HL-60 (cell line): Measurements from ENCODE around the gene NUP62.

ENCODE experiments used
- DNase-seq, 2 experiments: peaks; one replicate each; pipeline ENCODE4 v3.0.0-alpha.2; 2010 to 2020; ENCODE audit warnings: low read depth in 1 of 2, low spot score in 1 of 2
- H3K27ac ChIP-seq: fragments of 250-450 bp; sonication (Bioruptor Pico); replicated peaks from 2 replicates; pipeline ENCODE4 v1.5.1; 2020; ENCODE audit warnings: mild to moderate bottlenecking, moderate library complexity
- H3K27me3 ChIP-seq: fragments of 250-450 bp; sonication (Bioruptor Pico); 2 replicates; pipeline ENCODE4 v1.5.1; 2021; ENCODE audit warnings: mild to moderate bottlenecking, moderate library complexity; ENCODE audit not compliant: insufficient read depth, poor library complexity, severe bottlenecking
- H3K4me3 ChIP-seq: replicated peaks from 2 replicates; pipeline ENCODE4 v1.5.1; 2011; ENCODE audit warnings: mild to moderate bottlenecking, control low read depth, low read length; ENCODE audit not compliant: insufficient read depth
- GABPA ChIP-seq: IDR thresholded peaks from 2 replicates; pipeline ENCODE4 v1.6.1; 2012; ENCODE audit warnings: low read depth
- POLR2AphosphoS5 ChIP-seq: IDR thresholded peaks from 2 replicates; pipeline ENCODE4 v1.6.1; 2012; ENCODE audit warnings: low read depth
- REST ChIP-seq: IDR thresholded peaks from 2 replicates; pipeline ENCODE4 v1.6.1; 2012; ENCODE audit warnings: low read depth; ENCODE audit not compliant: insufficient replicate concordance
- SPI1 ChIP-seq: IDR thresholded peaks from 2 replicates; pipeline ENCODE4 v1.6.1; 2012; ENCODE audit warnings: low read depth, mild to moderate bottlenecking, borderline replicate concordance
- TF ChIP-seq, protein P1 (sequence below): IDR thresholded peaks from one replicate; pipeline ENCODE4 v1.5.1; 2011; ENCODE audit warnings: low read length, control low read depth, inconsistent platforms; ENCODE audit not compliant: insufficient read depth

Gene NUP62

GRCh38 chr19:49883094-49883493 lies 46.2 kb downstream of the NUP62 start:
- Histone ChIP-seq H3K27me3 (no peaks in the 10 kb centered on the region), H3K4me3 (no peak overlapping the region), H3K27ac (no peak overlapping the region)
- DNase-seq, result no peak
- TF ChIP-seq SPI1 (no peak), GABPA (no peak), POLR2AphosphoS5 (no peak), REST (no peak)
- TF ChIP-seq, protein P1, sequence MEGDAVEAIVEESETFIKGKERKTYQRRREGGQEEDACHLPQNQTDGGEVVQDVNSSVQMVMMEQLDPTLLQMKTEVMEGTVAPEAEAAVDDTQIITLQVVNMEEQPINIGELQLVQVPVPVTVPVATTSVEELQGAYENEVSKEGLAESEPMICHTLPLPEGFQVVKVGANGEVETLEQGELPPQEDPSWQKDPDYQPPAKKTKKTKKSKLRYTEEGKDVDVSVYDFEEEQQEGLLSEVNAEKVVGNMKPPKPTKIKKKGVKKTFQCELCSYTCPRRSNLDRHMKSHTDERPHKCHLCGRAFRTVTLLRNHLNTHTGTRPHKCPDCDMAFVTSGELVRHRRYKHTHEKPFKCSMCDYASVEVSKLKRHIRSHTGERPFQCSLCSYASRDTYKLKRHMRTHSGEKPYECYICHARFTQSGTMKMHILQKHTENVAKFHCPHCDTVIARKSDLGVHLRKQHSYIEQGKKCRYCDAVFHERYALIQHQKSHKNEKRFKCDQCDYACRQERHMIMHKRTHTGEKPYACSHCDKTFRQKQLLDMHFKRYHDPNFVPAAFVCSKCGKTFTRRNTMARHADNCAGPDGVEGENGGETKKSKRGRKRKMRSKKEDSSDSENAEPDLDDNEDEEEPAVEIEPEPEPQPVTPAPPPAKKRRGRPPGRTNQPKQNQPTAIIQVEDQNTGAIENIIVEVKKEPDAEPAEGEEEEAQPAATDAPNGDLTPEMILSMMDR, result no peak

DNA sequence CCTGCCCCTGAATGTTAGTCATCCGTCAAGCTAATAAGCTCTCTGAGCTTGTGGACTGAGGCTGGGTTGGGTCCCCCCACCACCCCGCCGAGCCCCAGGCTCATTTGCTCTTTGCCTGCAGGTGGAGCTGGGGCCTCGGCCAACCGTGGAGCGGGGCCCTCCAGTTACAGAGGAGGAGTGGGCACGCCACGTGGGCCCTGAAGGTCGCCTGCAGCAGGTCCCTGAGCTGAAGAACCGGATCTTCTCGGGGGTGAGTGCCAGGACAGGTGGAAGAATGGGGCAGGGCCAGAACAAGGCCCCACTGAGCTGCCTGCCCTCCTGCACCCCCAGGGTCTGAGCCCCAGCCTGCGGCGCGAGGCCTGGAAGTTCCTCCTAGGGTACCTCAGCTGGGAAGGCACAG lies 46.7 kb downstream of the NUP62 start:
- TF ChIP-seq, protein P1, result no peak
- TF ChIP-seq SPI1, result no peak
- TF ChIP-seq REST, result no peak
- no peak for TF ChIP-seq GABPA
- TF ChIP-seq POLR2AphosphoS5, result no peak
- Histone ChIP-seq H3K27ac (no peak overlapping the region), H3K4me3 (no peak overlapping the region), H3K27me3 (no peaks in the 10 kb centered on the region)
- no peak for DNase-seq

DNA sequence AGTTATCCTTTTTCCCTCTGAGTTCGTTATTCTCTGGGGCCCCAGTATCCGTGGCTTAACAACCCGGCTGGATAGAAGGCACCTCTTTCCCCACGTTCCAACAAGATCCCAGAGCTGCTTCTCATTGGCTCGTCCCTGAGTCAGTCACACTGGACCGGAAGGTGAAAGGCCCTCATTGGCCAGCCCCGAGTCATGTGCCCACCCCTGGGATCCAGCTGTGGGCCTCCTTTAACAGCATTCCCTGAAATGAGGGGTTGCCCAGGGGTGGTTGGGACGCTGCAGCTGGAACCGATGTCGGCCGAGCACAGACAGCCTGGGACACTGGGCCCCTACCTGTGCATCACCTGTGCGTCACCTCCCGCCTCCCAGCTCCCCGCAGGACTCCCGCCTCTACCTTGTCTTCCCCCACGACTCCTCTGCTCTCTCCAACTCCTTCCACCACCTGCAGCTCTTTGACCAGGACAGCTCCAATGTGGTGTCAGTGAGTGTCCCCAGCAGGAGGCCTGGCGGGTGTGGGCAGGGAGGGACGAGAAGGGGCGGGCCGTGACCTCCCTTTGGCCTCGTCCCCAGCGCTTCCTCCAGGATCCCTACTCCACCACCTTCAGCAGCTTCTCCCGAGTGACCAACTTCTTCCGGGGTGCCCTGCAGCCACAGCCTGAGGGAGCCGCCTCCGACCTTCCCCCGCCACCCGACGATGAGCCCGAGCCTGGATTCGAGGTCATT lies 47.5 kb downstream of the NUP62 start:
- DNase-seq, result no peak
- Histone ChIP-seq H3K27me3 (no peaks in the 10 kb centered on the region), H3K4me3 (no peak overlapping the region), H3K27ac (no peak overlapping the region)
- TF ChIP-seq SPI1 (no peak), POLR2AphosphoS5 (no peak), REST (no peak), GABPA (no peak)
- TF ChIP-seq, protein P1, result no peak
